Stimulated activated CD4-positive, alpha-beta T cell treated with anti-CD3 and anti-CD28 coated beads, Interleukin-12 subunit alpha, Interleukin-12 subunit beta, amount 100 ng/mL, for 48 hours (primary cell): ENCODE measurements around the gene HEATR9.

Source experiments
- DNase-seq, 3 donors: peaks; one replicate each; pipeline ENCODE4 v3.0.0-alpha.2; 2020; ENCODE audit warnings: low read depth in 2 of 3, low spot score in 1 of 3

Gene HEATR9

GRCh38 chr17:35809855-35810461, 58.7 kb downstream of the HEATR9 start:
- peak in 2 of 3 donors; percentile 26 to 31 for DNase-seq

GRCh38 chr17:35808962-35809854, 59.5 kb downstream of the HEATR9 start, which contains the start of gene TAF15:
TAF15 (plus strand) TSS chr17:35809484; CDS start chr17:35809570, 86 bp downstream.
- peak; percentile 92 to 94 (median 94) for DNase-seq

- DNase-seq = no peak
Observed at GRCh38 chr17:35808240-35808961, 60.3 kb downstream of the HEATR9 start.

- DNase-seq = no peak
Observed at GRCh38 chr17:35807371-35808144, 61.1 kb downstream of the HEATR9 start.
